Measurements from ENCODE around the gene SEC24D. TPM values are rescaled to one million over a fixed set of nuclear protein-coding genes. Genes with fewer than 3 reads are reported as not detected.

The SEC24D gene
- polyA plus RNA-seq, 3 donors: 12.2 to 29.4 (median 15.6) TPM

DNA sequence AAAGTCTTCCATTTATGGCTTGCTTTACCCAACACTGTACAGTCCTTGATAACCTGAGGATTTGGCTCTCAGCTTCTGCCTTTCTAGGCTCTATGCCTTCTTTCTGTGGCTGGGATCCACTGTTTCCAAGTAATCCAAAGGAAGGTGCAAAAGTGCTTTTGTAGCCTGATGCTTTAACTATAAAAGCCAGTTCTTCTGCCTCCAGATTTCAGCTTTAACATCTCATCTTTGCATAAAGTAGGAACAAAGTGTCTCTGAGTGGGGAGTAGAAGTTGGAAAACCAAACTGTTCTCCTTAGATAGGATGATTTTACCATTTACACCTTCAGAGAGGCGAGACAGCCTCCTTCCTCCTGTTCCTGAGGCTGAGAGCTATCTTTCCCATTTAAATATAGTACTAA, 11.1 kb upstream of the SEC24D start:
- no peak overlapping the region for H3K27ac ChIP-seq (ENCODE audit: low read depth, low read length)
- 88 to 92% (median 89%) methylated on average over 1 of the region's 1 CpG for WGBS, 3 donors

DNA sequence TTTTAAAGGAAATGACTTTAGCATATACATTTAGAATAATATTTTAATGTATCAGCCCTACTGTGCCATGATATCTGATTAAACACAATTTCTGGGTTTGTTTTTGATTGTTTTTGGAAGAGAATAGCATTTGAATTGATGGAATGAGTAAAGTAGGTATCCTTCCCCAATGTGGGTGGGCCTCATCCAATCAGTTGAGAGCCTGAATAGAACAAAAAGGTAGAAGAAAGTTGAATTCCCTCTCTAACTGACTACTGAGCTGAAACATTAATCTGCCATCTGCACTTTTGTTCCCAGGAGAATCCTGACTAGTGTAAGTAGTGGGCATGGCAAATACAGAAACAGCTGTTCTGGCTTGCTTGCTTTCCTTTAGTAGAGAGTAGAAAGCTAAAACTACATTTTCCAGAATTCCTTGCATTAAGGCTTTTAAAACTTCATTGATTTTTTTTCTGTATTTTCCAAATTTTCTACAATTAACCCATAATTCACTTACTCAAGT, 9.7 kb upstream of the SEC24D start:
- no peak overlapping the region for H3K27ac ChIP-seq (ENCODE audit: low read depth, low read length)

DNA sequence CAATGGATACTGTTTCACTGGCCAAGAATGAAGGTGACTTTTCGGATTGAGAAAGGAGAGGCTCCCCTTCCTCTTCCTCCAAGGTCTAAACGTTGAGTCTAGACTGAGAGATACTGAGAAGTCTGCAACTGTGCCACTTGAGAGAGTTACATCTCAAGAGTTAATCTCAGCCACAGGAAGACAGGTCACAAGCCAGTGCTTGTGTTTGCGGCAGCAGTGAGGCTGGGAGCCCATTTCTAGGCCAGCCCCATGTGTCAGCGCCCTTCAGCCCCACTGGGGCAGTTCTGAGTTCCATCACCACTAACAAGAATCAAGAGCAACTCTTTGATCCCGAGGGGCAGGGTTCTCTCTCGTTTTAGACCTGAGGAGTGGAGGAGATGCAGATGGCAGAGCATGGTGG, 7.3 kb upstream of the SEC24D start:
- WGBS, 3 donors: 70 to 77% (median 75%) methylated on average over 6 of the region's 6 CpGs
- no peak overlapping the region for H3K27ac ChIP-seq (ENCODE audit: low read depth, low read length)

DNA sequence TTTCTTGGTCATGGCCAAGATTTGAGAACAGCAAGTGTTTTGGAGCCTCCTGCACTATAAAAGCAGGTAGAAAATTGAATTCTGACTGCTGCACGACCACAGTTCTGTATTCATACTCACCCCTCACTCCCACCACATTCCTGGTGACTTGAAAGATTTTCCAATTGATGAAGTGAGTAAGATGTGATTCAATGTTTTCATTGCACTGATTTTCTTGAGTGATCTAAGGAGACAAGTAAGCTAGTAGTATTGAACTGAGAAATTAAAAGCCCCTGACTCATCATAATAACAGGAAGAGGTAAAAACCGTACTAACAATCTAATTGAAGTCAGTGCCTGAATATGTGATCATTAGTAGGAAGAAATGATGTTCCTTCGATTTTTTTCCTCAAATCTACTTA, 6.1 kb upstream of the SEC24D start:
- no peak overlapping the region for H3K27ac ChIP-seq (ENCODE audit: low read depth, low read length)
- WGBS, 3 donors: 35 to 87% (median 83%) methylated on average over 3 of the region's 3 CpGs

DNA sequence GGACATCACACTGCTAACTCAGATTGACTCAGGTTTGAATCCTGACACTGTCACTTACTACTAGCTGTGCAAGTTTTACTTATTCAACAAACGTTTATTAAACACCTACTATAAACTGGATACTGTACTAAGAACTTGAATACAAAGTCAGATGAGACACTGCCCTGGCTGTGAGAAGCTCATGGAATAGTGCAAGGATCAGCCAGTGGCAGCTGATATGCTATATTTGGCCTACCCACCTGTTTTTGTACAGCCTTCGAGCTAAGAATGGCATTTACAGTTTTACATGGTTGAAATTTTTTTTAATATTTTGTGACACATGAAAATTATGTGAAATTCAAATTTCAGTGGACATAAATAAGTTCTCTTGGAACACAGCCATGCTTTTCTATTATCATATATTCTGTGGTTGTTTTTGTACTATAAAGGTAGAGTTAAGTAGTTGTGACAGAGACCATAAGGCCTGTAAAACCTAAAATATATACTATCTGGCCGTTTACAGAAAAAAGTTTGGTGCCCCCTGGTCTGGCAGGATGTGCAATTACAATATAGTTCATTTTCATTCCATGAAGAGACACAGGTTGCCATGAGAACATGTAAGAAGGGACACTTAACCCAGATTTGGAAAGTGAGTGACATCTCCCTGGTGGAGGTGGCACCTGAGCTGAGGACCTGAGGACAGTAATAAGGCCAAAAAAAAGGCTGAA, 3.4 kb upstream of the SEC24D start:
- no peak overlapping the region for H3K27ac ChIP-seq (ENCODE audit: low read depth, low read length)
- 69 to 73% (median 70%) methylated on average over 3 of the region's 3 CpGs for WGBS, 3 donors

DNA sequence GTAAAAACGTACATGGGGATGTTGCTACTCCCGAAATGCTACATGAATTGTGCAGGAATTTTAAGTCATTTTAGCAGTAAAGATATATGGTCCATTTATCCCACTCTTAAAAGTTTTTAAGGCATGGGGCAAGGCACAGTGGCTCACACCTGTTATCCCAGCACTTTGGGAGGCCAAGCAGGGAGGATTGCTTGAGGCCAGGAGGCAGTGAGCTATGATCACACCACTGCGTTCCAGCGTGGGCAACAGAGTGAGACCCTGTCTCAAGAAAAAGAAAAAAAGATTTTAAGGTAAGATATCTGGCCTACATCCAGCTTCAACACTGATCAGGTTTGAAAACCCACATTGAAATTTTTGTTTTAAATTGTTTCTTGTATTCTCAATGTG, 1.2 kb upstream of the SEC24D start:
- no peak overlapping the region for H3K27ac ChIP-seq (ENCODE audit: low read depth, low read length)
- 71 to 77% (median 72%) methylated on average over 4 of the region's 4 CpGs for WGBS, 3 donors

DNA sequence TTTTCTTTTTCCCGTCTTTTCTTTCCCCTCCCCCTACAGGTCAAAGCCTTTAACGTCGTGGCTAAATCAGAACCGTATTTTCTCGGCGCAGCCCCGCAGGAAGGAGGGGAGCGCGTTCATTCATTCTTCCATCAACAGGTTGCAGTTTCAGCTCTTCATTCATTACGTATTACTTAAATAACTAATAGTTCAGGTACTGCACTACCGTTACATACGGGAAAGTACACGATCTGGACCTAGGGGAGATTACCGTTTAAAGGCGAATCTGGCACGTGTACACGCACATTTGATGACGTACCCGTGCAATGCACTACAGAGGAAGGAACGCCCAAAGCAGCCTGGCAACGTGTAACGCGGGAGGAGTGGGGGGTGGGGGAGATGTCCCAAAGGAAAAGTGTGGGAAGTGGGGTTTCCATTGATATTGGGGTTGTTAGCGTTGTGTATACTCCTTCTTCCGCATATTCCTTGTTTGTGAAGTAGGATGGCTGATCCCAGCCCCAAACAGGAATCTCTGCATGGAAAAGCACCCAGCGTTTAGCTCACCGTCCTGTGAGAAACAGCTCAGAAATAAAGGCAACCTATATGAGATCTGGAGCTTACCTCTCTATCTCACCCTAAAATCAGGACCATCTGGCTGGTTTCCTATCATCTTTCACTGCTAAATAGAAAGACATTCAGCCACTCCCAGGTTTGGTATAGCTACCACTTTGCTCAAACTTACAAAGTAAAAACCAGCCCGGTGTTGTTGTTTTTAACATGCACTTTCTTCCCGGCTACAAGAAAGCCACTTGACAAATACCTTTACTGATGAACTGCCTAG, 585 bp upstream of the SEC24D start:
- H3K27ac ChIP-seq (ENCODE audit: low read depth, low read length): no peak overlapping the region
- 2 to 4% (median 3%) methylated on average over 26 to 29 of the region's 29 CpGs for WGBS, 3 donors

DNA sequence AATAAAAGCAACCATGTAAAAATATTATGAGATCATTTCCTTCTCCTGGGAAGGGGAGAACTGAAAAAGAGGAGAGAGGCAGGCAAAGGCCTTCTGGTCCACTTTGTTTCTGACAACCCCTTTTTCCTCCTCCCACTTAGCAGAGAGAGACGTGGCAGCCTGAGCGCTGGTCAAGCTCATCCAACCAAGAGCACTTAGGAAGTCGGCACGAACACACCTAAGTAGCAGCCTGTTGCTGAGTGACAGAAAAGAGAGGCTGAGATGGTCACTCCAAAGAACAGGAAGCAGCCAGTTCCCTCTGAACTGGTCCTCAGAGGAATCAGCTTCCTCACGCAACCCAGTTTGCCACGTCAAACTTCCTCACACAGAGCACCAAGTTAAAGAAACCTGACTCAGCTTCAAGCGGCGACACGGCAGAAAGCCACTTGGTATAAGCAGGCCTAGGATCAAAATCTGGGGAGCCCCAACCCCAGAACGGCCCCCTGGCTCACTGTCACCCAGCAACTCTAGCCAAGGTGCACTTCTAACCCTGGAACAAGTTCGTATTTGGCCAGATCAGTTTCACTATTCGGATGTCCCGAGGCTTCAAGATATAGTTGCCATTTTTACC, 861 bp downstream of the SEC24D start:
- WGBS, 3 donors: 0 to 1% (median 0%) methylated on average over 13 of the region's 13 CpGs
- H3K27ac ChIP-seq (ENCODE audit: low read depth, low read length): peak overlapping the region; percentile 86

DNA sequence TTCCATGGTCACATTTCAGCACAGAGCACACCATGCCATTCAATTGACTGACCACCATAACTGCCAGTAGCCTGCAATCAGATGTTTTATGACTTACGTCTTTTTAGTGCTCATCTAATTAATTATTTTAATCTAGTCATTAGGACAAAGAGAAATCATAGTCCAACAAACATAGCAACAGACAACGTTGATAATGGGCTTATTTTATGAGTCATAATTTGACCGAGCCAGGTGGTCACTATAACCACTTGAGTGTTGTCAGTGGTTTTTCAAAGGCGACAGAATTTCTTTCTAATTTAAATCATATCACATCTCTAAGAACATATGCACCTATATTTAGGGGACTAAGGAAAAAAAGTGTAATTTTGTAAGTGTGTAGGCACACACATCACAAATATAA, 1.9 kb downstream of the SEC24D start:
- no peak overlapping the region for H3K27ac ChIP-seq (ENCODE audit: low read depth, low read length)
- 43 to 74% (median 61%) methylated on average over 4 of the region's 4 CpGs for WGBS, 3 donors

DNA sequence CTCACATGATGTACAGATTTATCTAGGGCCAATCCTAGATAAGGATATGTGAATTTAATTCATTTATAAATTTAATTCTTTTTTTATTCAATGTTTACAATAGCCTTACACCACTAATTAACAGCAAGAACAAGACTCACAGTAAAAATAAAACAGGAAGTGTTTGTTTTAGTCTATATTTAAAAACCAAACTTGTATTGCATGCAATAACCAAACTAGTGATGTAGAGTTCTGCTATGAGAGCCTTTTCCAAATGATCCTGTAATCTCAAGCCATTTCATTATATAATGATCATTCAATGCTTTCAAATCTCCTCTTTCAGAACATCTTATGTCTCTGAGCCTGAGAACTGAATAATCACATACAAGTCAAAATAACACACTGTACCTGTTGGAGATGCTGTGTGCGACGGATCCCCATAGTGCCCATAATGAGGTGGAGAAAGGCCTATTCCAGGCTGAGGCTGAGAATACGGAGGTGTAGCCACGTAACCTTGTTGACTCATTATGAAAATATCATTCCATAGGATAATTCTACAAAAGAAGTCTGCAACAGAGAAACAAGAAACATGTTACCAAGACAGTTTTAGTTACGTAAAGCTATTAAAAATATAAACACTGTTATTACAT, 2.6 kb downstream of the SEC24D start:
- no peak overlapping the region for H3K27ac ChIP-seq (ENCODE audit: low read depth, low read length)
- 68 to 94% (median 91%) methylated on average over 5 of the region's 5 CpGs for WGBS, 3 donors

DNA sequence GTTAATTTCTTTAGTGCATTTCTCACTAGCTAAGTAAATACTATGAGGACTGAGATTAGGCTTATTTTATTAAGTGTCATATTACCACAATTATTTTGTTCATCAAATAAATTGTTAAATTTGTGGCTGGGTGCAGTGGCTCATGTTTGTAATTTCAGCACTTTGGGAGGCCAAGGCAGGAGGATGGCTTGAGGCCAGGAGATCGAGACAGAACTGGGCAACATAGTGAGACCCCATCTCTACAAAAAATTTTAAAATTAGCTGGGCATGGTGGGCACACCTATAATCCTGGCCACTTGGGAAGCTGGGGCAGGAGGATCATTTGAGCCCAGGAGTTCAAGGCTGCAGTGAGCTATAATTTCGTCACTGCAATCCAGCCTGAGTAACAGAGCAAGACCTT, 6.8 kb downstream of the SEC24D start:
- H3K27ac ChIP-seq (ENCODE audit: low read depth, low read length): no peak overlapping the region
- WGBS, 3 donors: 80 to 99% (median 90%) methylated on average over 2 of the region's 2 CpGs

DNA sequence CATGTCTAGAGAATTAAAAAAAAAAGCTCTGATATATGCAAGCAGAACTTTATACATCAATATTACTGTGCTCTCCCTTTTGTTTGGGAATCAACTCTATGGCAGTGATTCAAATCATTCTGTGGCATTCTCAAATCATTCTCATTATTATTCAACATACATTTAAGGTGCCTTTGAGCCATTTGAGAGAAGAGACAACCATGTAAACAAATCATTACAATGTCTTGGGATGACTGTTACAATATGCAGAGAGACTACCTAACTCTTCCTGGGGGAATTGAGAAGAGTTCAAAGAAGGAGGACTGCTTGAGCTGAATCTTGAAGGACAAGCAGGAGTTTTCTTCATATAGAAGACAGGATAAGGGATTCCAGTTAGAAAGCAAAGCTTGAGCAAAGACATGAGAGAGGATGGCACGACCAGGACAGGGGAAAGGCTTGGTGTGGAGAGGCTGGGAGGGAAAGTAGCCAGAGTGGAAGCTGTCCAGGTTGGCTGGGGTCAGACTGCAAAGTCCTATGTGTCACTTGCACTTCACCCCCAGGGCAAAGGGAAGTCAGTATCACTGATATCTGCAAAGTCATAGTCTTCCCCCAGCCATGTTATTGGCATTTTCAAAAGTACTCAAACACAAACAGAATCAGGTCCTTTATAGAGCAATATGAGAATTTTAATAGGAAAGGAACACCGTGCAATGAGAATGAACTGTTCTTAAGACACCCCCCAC, 9.0 kb downstream of the SEC24D start:
- WGBS, 3 donors: 47 to 75% (median 63%) methylated on average over 2 of the region's 2 CpGs
- H3K27ac ChIP-seq (ENCODE audit: low read depth, low read length): no peak overlapping the region

DNA sequence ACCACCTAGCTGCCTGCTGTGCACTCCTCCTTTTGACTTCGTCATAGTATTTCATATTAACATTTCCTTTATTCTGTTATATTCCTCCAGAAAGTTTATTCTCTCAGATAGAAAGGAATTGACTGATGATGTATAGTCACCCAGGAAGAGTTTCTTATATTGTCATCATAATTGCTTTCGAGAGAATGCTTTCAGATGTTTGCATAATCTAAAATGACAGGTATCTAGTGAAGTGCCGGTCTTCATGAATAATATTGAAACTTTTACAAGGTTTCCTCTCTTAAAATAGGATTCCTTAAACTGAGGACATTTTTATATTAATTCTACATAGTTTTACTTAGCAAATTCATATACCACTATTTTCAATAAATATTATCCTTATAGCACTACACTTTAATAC, 10.1 kb downstream of the SEC24D start:
- no peak overlapping the region for H3K27ac ChIP-seq (ENCODE audit: low read depth, low read length)
- WGBS, 3 donors: 44 to 79% (median 74%) methylated on average over 3 of the region's 3 CpGs

DNA sequence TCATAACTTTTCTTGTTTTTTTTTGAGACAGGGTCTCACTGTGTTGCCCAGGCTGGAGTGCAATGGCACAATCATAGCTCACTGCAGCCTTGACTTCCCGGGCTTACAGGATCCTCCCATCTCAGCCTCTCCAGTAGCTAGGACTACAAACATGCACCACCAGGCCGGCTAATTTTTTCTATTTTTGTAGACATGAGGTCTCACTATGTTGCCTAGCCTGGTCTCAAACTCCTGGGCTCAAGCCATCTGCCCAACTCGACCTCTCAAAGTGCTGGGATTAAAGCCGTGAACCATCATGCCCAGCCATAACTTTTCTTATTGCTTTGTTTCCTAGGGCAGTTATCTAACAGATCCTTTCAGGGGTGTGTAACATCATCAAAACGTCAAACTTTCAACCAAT, 11.8 kb downstream of the SEC24D start:
- 72 to 93% (median 90%) methylated on average over 5 of the region's 5 CpGs for WGBS, 3 donors
- no peak overlapping the region for H3K27ac ChIP-seq (ENCODE audit: low read depth, low read length)

DNA sequence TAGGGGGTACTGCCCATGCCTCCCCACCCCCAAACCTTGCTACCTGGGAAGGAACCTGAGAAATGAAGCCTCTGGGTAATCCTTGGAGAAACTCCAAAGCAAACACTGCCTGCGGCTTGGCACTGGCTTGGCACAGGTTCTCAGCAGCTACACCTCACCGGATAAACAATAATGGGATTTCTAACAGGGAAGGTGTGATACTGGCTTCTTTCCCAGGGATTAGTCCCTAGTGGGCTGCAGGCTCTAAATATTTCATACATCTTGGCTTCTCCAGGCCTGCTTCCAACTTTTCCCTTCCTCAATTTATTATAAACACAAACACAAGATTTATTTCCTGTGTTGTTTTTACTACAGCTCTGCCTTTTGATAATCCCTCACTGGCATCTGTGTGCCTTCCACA, 12.5 kb downstream of the SEC24D start:
- no peak overlapping the region for H3K27ac ChIP-seq (ENCODE audit: low read depth, low read length)
- 11 to 73% (median 60%) methylated on average over 2 of the region's 2 CpGs for WGBS, 3 donors

DNA sequence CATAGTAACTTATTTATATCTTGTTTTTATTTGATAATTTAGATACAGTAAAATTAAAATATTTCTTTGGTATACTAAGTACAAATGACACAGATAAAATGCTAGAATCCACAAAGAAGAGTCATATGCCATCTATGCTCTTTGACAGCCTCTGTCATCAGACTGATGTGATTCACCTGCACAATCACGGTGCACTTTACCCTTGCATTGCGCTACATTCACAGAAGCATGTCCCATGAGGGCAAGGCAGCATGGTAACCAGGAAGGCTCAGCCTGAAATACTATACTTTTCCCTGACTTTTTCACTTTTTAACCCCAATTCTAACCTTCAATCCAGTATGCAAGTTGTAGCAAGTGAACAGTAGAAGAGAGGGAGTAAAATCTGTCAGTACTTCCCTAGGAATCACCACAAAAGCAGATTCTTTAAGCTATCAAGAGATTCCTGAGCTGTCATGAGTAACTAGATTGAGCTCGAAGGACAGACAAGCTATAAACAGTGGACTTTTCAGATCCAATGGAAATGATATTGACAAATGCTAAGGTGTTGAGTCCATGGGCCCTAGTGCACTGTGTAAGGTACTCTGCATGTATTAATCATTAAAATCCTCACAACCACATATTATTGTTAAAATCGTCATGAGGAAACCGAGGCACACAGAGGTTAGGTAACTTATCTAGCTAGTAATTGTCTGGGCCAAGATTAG, 14.2 kb downstream of the SEC24D start:
- no peak overlapping the region for H3K27ac ChIP-seq (ENCODE audit: low read depth, low read length)
- 60 to 89% (median 89%) methylated on average over 5 of the region's 5 CpGs for WGBS, 3 donors

DNA sequence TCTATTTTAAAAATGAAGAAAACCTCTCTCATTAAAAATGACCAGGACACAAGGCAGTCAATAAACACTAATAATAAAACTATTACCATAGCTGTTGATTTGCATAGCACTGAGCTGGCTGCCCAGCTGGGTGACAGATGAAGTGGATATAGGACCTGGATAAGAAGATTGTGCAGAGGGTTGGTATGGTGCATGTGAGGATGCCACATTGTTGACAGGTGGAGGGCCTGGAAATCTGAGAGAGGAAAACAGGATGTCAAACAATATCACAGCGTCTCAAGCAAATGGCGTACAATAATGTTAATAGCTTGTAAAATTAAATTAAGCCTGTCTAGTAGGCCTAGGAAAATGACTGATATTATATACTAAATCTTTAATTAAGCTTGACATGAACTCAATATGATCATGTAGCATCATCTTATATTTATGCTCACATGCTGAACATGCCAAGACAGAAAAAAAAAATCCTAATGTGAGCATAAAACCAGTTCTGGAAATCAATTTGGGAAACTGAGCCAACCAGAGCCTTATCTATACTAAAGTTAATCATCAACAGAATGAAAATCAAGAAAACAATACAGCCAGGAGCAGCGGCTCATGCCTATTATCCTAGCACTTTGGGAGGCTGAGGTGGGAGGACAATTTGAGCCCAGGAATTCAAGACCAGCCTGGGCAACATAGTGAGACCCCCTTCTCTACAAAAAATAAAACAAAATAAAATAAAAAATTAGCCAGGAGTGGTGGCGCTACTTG, 18.6 kb downstream of the SEC24D start:
- WGBS, 3 donors: 70 to 97% (median 95%) methylated on average over 4 of the region's 4 CpGs

More for the DNA sequence above, 18.6 kb downstream of the SEC24D start:
- H3K27ac ChIP-seq (ENCODE audit: low read depth, low read length): no peak overlapping the region

Data from adipose tissue (tissue), 3 donors.